ENCODE data around the gene PNPLA6. TPM values are rescaled to one million over a fixed set of nuclear protein-coding genes. Genes with fewer than 3 reads are reported as not detected.

The PNPLA6 gene
- total and polyA plus RNA-seq, 2 of the 8 experiments (the other 6 are each of a cell fraction or from before 2014, with no cell fraction given), result 55.1 to 121 TPM

GRCh38 chr19:7595466-7596133 is 60.1 kb downstream of the PNPLA6 start, which contains the start of gene CAMSAP3:
CAMSAP3 (plus strand) TSS chr19:7595863; CDS start chr19:7596003, 140 bp downstream.
- TF ChIP-seq SIRT6 (IDR thresholded peaks at IDR 0.05; ENCODE audit: low read length) (no peak), PHF8 (conservative IDR thresholded peaks at IDR 0.05; ENCODE audit: low read depth, low read length) (peak; percentile 34; the same call in 1 of the 2 replicates)
- Histone ChIP-seq H3K79me1 (ENCODE audit: low read depth, low read length) (peaks cover 5% of the 10 kb centered on the region; the same call in 1 of the 2 replicates), H2BK20ac (ENCODE audit: low read length) (no peak within 1 kb of the TSS), H3K36me3 (ENCODE audit: control insufficient read depth in 2 of 4, insufficient read depth in 4 of 4, low read length in 3 of 4) (no peaks in the 10 kb centered on the region), H3K9ac (replicated peaks in 1 of 4; ENCODE audit: extremely low read depth in 1 of 4, low read depth in 3 of 4, low read length in 3 of 4) (peak within 1 kb of the TSS; percentile 20 to 54 (median 41); a peak in 4 of 7 replicates), H3K4me3 (ENCODE audit: extremely low read depth in 1 of 4, insufficient read depth in 2 of 4, low read depth in 3 of 4, low read length in 4 of 4) (peak within 1 kb of the TSS; percentile 47 to 96 (median 65)), H2BK5ac (ENCODE audit: low read depth, low read length) (no peak within 1 kb of the TSS), H3K4me2 (ENCODE audit: insufficient read depth in 1 of 2, low read depth in 2 of 2, low read length in 2 of 2) (peak within 1 kb of the TSS; percentile 86), H3K4ac (replicated peaks; ENCODE audit: insufficient read length, low read depth, low read length) (no peak within 1 kb of the TSS), H3K4me1 (replicated peaks in 1 of 4; ENCODE audit: control insufficient read depth in 3 of 4, insufficient read depth in 4 of 4, low read length in 3 of 4) (peaks cover 0 to 11% (median 6%) of the 10 kb centered on the region in 4 experiments; a peak in 5 of 7 replicates), H3K9me3 (ENCODE audit: insufficient read depth in 2 of 2, low read depth in 1 of 2, low read length in 1 of 2) (no peaks in the 10 kb centered on the region), H2AFZ (ENCODE audit: low read length) (peak within 1 kb of the TSS; percentile 47; the same call in 1 of the 2 replicates), H3K14ac (ENCODE audit: insufficient read length) (peak within 1 kb of the TSS; percentile 97), H4K91ac (replicated peaks; ENCODE audit: insufficient read length, low read length) (no peak within 1 kb of the TSS), H2BK120ac (replicated peaks; ENCODE audit: low read depth, low read length) (no peak within 1 kb of the TSS), H3K18ac (ENCODE audit: extremely low read depth, low read length) (peak within 1 kb of the TSS; percentile 78), H4K20me1 (replicated peaks in 1 of 2; ENCODE audit: control insufficient read depth in 1 of 2, insufficient read depth in 2 of 2, low read length in 2 of 2) (peaks cover 6 to 11% of the 10 kb centered on the region in 2 experiments), H3K27ac (ENCODE audit: low read depth, low read length) (no peak within 1 kb of the TSS), H3K56ac (replicated peaks; ENCODE audit: insufficient read length, low read depth, low read length) (no peak within 1 kb of the TSS), H3K79me2 (ENCODE audit: control insufficient read depth in 1 of 2, insufficient read depth in 2 of 2, low read length in 2 of 2) (peaks cover 0 to 18% of the 10 kb centered on the region in 2 experiments; a peak in 2 of 4 replicates), H4K8ac (ENCODE audit: extremely low read depth, insufficient read depth, low read length) (no peak within 1 kb of the TSS; the same call in 1 of the 2 replicates), H2AK5ac (ENCODE audit: low read depth, low read length) (no peak within 1 kb of the TSS), H3K23ac (ENCODE audit: insufficient read length) (no peak within 1 kb of the TSS), H3K23me2 (ENCODE audit: low read depth, low read length) (peaks cover 8% of the 10 kb centered on the region; the same call in 1 of the 2 replicates), H2BK15ac (ENCODE audit: low read length) (no peak within 1 kb of the TSS), H4K5ac (ENCODE audit: insufficient read length, low read depth, low read length) (no peak within 1 kb of the TSS), H3K27me3 (replicated peaks in 1 of 4; ENCODE audit: control insufficient read depth in 3 of 4, extremely low read depth in 1 of 4, insufficient read depth in 3 of 4, low read length in 3 of 4) (no peaks in the 10 kb centered on the region), H2BK12ac (ENCODE audit: low read depth, low read length) (no peak within 1 kb of the TSS)
- 1% methylated on average over 33 of the region's 78 CpGs; no CpG with 5 or more reads in 1 of the 2 experiments for WGBS, 2 experiments (ENCODE audit: extremely low coverage in 1 of 2, insufficient coverage in 1 of 2, insufficient read length in 1 of 2, insufficient replicate concordance in 2 of 2, low coverage in 1 of 2, low lambda C conversion rate in 2 of 2, missing lambda C conversion rate in 1 of 2)
- ChIA-PET POLR2A (ENCODE audit: partially characterized antibody) (interaction anchor here (0.6 to 2.5 kb wide), 7 partner anchors 10 to 170 kb away, joined by 3 to 10 read pairs (median 4); partner anchors contain the start of gene STXBP2), CTCF (ENCODE audit: partially characterized antibody) (interaction anchor here (0.5 to 5.0 kb wide), 6 partner anchors 10 to 851 kb away, joined by 3 to 27 read pairs (median 3); no protein-coding TSS in a partner anchor)
- DNase-seq (ENCODE audit: low read depth in 1 of 2, low spot score in 2 of 2) (peak; percentile 31 to 91), FAIRE-seq (no peak)

Data from H1 (cell line).